Retinal pigment epithelial cell (primary cell): ENCODE measurements around the gene ASXL1.

Experiments
- DNase-seq: peaks from one replicate; pipeline ENCODE4 v3.0.0-alpha.2; 2010; ENCODE audit warnings: low read depth
- H3K4me3 ChIP-seq: 2 replicates; pipeline ENCODE4 v1.5.1; 2011; ENCODE audit warnings: mild to moderate bottlenecking, low read length, control low read depth, moderate library complexity
- TF ChIP-seq, protein P1 (sequence below): conservative IDR thresholded peaks from 2 replicates; pipeline ENCODE4 v1.5.1; 2011; ENCODE audit warnings: low read depth, low read length, control low read depth, inconsistent platforms

The ASXL1 gene

DNA sequence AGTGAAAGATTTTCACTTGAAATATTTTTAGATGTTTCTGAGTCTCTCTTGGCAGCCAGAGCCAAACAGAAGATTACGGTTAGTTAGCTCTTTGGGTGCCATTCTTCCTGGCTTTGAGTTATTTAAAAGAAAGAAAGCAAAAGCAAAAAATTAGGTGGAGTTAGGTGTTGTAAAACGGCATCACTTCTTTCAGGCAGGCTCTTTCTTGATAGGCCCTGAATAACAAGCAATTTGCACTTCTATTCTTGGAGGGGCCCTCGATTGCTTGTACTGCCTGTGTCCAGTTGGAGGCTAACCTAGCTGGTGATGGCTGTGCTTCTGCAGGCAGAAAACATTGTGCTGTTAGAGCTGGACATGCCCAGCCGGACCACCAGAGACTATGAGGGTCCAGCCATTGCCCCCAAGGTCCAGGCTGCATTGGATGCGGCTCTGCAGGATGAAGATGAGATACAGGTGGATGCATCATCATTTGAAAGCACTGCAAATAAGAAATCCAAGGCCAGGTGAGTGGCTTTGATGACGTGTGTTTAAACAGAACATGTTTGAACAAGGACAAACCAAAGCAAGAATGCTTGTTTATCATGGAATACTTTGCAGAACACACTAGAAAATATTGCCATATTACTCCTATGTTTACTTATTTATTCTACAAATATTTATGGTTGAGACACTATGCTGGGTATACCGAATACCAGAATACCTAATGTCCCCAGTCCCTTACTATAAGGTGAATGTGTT lies 28.1 kb upstream of the ASXL1 start:
- DNase-seq = no peak
- H3K4me3 ChIP-seq = no peak overlapping the region
- TF ChIP-seq, protein P1, sequence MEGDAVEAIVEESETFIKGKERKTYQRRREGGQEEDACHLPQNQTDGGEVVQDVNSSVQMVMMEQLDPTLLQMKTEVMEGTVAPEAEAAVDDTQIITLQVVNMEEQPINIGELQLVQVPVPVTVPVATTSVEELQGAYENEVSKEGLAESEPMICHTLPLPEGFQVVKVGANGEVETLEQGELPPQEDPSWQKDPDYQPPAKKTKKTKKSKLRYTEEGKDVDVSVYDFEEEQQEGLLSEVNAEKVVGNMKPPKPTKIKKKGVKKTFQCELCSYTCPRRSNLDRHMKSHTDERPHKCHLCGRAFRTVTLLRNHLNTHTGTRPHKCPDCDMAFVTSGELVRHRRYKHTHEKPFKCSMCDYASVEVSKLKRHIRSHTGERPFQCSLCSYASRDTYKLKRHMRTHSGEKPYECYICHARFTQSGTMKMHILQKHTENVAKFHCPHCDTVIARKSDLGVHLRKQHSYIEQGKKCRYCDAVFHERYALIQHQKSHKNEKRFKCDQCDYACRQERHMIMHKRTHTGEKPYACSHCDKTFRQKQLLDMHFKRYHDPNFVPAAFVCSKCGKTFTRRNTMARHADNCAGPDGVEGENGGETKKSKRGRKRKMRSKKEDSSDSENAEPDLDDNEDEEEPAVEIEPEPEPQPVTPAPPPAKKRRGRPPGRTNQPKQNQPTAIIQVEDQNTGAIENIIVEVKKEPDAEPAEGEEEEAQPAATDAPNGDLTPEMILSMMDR = no peak

DNA sequence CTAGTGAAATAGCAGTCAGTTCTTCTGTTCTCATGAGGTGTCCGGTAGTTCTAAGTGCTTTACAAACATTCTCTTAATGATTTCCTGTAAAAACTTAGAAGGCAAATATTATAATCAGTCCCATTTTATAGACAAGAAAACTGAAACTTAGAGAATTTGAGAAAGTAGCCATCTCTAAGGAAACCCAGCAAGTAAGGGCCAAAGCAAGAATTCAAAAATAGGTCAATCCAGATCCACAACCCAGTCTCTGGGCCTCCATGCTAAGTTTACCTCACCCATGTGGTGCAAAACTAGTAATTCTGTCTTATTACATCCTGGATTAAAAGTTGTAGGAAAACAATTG lies 27.6 kb upstream of the ASXL1 start:
- TF ChIP-seq, protein P1 = no peak
- no peak for DNase-seq
- no peak overlapping the region for H3K4me3 ChIP-seq

DNA sequence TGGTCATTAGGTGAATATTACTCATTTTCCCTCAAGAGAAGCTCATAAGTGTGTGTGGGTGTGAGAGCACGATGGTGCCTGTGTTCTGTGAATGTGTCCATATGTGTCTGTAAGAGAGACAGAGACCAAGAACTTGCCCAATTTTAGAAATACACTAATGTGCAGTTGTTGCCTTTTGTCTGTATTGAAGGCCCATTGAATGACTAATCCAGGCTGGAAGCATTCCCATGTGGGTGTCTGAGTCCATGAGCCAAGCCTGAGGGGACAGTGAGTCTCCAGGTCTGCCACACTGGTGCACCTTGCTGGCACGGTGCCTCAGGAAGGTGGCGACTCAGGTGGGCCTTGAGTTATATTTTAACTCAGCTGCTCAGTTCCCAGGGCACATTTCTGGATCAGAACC lies 25.5 kb upstream of the ASXL1 start:
- H3K4me3 ChIP-seq = no peak overlapping the region
- TF ChIP-seq, protein P1 = no peak
- DNase-seq = no peak

DNA sequence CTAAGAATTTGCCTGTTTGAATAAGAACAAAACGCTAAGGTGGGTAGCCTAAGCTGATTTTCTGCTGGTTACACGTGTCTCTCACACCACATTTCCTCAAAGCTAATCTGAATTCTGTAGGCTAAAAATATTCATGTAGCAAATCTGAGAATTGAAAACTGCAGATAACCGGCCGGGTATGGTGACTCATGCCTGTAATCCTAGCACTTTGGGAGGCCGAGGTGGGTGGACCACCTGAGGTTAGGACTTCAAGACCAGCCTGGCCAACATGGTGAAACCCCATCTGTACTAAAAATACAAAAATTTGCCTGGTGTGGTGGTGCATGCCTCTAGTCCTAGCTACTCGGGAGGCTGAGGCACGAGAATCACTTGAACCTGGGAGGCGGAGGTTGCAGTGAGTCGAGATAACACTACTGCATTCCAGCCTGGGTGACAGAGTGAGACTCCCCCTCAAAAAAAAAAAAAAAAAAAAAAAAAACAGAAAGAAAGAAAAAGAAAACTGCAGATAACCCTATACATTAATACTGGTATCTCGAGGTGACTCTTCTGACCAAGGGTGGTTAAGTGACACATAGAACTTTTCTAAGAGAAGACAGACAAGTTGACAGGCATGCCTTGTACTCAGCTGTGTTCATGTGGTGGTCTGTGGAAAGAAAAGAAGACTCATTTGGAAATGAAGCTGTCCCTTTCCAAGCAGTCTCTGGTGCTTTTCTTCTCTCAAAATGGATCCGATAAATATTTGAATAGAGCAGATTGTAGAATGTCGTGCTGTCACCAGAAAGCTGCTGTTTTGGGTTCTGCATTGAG lies 24.7 kb upstream of the ASXL1 start:
- TF ChIP-seq, protein P1 = no peak
- no peak for DNase-seq

DNA sequence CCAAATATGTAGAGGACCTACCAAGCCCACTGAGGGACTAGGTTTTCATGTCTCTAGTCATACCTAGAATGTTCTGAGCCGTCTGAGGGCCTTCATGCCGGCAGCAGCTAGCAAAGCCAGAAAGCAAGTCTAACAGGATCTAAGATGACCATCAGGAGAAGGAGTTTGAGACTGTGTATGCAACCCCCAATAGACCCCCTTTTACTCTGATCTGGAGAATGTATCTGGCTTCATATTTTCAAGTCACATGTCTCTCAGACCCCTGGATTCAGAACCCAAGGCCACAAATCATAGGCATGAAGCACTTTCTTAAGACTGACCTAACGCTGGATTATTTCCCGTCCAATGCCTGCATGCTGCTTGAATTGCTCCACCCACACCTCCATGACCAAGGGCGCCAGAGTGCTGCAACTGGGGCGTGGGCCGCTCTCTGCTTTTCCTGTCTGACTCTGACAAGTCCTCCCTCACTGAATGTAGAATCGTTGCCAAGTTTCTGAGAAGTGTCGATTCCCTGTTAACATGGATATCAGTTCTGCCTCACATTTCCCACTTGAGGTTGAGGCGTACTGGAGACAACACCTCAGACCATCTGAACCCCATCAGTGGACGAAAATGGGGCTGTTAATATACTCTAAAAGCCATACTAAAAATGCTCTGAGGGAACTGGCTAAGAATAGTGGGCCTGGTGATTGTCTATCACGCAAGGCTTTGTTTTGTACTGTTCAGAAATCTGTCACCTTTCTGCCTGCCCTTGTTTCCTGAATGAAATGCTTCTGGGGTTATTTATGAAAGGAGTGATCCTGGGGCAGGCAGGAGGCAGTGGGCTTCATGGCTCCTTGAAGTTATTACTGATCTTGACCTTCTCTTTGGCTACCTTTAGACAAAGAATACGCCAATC lies 23.9 kb upstream of the ASXL1 start:
- TF ChIP-seq, protein P1 = no peak
- no peak overlapping the region for H3K4me3 ChIP-seq
- DNase-seq = no peak

More for the DNA sequence above, 24.7 kb upstream of the ASXL1 start:
- no peak overlapping the region for H3K4me3 ChIP-seq

DNA sequence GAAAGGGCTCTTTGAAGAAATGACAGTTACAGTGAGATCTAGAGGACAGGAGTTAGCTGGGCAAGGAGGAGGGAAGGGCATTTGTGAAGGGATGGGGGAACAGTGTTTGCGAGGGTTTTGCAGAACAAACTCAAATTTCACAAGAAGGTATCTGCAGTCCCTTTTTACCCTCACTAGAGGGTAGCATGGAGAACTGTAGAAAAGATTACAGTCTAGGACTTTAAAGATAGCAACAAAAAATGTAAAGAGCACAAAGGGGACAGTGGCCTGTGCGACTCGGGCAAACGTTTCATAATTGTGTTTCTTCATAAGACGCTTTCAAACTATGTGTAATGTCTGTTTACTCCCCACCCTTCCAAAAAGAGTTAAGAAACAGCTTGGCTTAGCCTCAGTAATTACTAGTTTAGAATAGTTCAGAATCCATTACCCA lies 21.2 kb upstream of the ASXL1 start:
- H3K4me3 ChIP-seq = no peak overlapping the region
- no peak for DNase-seq
- TF ChIP-seq, protein P1 = peak; percentile 64
